ENCODE data around the gene SSUH2. TPM values are rescaled to one million over a fixed set of nuclear protein-coding genes. Genes with fewer than 3 reads are reported as not detected.

SSUH2 gene
- total RNA-seq, 1 donor from 2014 or later = 0.52 TPM

DNA sequence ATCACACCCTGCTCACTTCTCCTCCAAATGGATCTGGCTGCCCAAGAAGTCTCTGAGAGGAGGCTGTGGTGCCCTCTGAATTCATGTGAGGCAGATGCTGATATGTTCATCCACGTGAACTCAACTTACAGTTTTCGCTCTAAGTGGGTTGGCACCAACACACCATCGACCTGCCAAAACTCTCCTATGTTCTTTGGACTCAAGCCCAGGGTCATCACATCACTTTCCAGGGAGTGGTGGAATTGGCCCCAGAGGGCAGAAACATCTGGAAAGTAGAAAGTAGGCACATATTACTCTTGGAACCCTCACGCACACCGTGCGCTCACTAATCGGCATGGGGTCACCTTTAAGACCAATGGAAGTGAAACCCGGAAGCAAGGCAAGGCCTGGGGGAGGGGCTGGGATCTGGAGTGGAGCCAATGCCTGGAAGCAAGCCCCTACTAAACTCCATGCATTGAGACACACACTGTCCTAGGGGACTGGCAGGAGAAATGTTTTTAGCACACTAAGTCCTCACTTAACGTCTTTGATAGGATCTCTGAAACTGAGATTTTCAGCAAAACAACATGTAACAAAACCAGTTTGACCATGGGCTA, 41.4 kb downstream of the SSUH2 start:
- Histone ChIP-seq H3K9me3 (ENCODE audit: control insufficient read depth in 3 of 3, low read length in 3 of 3) (no peaks in the 10 kb centered on the region), H3K27ac (ENCODE audit: low read depth, low read length) (no peak overlapping the region), H3K4me3 (ENCODE audit: low read length in 3 of 3) (no peak overlapping the region), H3K4me1 (ENCODE audit: control insufficient read depth in 3 of 3, insufficient read depth in 3 of 3, low read length in 3 of 3) (peaks cover 34 to 43% (median 37%) of the 10 kb centered on the region in 3 donors), H3K9ac (ENCODE audit: low read depth in 1 of 3, low read length in 3 of 3) (no peak overlapping the region), H3K27me3 (ENCODE audit: control insufficient read depth in 3 of 3, insufficient read depth in 3 of 3, low read length in 3 of 3) (no peaks in the 10 kb centered on the region), H3K36me3 (ENCODE audit: control insufficient read depth in 3 of 3, insufficient read depth in 3 of 3, low read length in 3 of 3) (no peaks in the 10 kb centered on the region)

- no peaks in the 10 kb centered on the region for H3K36me3 ChIP-seq (ENCODE audit: control insufficient read depth in 3 of 3, insufficient read depth in 3 of 3, low read length in 3 of 3)
- no peaks in the 10 kb centered on the region for H3K9me3 ChIP-seq (ENCODE audit: control insufficient read depth in 3 of 3, low read length in 3 of 3)
- no peak overlapping the region for H3K4me3 ChIP-seq (ENCODE audit: low read length in 3 of 3)
- H3K27me3 ChIP-seq (ENCODE audit: control insufficient read depth in 3 of 3, insufficient read depth in 3 of 3, low read length in 3 of 3) = no peaks in the 10 kb centered on the region
- H3K4me1 ChIP-seq (ENCODE audit: control insufficient read depth in 3 of 3, insufficient read depth in 3 of 3, low read length in 3 of 3) = peaks cover 40 to 49% (median 44%) of the 10 kb centered on the region in 3 donors
- no peak overlapping the region for H3K27ac ChIP-seq (ENCODE audit: low read depth, low read length)
- H3K9ac ChIP-seq (ENCODE audit: low read depth in 1 of 3, low read length in 3 of 3) = no peak overlapping the region
Measured at GRCh38 chr3:8600457-8600856, 44.1 kb downstream of the SSUH2 start.

DNA sequence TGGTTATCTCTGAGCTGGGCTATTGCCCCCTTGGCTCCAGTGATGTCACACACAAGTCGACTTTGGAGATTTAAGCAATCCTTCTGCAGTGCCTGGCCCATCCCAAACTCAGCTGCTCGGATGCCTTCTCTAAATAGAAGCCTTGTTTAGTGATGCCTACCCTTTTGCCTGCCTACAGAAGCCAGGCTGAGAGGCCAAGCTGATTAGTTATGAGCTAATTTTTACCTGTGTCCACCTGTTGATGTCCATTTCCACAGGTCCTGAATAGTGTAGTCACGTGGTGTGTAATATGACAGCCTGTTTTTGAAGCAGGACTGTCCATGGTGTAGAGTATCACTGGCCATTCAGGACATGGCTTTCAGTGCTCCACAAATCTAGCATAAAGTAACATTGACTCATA, 45.5 kb downstream of the SSUH2 start:
- Histone ChIP-seq H3K36me3 (ENCODE audit: control insufficient read depth in 3 of 3, insufficient read depth in 3 of 3, low read length in 3 of 3) (no peaks in the 10 kb centered on the region), H3K9ac (ENCODE audit: low read depth in 1 of 3, low read length in 3 of 3) (peak overlapping the region in 1 of 3 donors; percentile 47), H3K27me3 (ENCODE audit: control insufficient read depth in 3 of 3, insufficient read depth in 3 of 3, low read length in 3 of 3) (no peaks in the 10 kb centered on the region), H3K4me3 (ENCODE audit: low read length in 3 of 3) (no peak overlapping the region), H3K9me3 (ENCODE audit: control insufficient read depth in 3 of 3, low read length in 3 of 3) (no peaks in the 10 kb centered on the region), H3K4me1 (ENCODE audit: control insufficient read depth in 3 of 3, insufficient read depth in 3 of 3, low read length in 3 of 3) (peaks cover 51 to 59% (median 55%) of the 10 kb centered on the region in 3 donors), H3K27ac (ENCODE audit: low read depth, low read length) (peak overlapping the region; percentile 82)

DNA sequence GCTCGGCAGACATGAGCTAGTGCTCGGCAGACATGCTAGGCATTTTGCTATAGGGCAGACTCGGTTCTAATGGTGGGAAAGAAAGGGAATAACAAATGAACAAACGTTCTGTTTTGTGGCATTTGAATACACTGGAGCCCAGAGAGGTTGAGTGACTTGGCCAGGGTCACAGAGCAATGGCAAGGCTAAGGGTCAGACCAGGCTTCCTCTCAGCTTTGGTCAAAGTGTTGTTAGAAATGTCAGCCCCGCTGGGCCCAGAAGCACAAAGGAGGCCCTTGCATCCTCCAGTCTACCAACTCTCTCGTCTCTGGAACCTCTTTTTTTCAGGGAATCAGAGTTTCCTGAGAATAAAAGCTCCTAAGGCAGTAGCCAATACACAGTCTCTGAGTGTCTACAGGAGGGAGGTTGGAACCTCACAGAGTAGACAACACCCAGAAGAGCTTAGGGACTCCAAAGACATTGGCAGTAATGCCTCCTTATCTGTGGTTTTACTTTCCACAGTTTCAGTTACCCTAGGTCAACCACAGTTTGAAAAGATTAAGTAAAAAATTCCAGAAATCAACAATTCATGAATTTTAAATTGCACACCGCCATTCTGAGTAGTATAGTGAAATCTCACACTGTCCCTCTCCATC, 47.3 kb downstream of the SSUH2 start:
- Histone ChIP-seq H3K27ac (ENCODE audit: low read depth, low read length) (peak overlapping the region; percentile 82), H3K9ac (ENCODE audit: low read depth in 1 of 3, low read length in 3 of 3) (peak overlapping the region; percentile 19 to 76 (median 66)), H3K27me3 (ENCODE audit: control insufficient read depth in 3 of 3, insufficient read depth in 3 of 3, low read length in 3 of 3) (no peaks in the 10 kb centered on the region), H3K9me3 (ENCODE audit: control insufficient read depth in 3 of 3, low read length in 3 of 3) (no peaks in the 10 kb centered on the region), H3K36me3 (ENCODE audit: control insufficient read depth in 3 of 3, insufficient read depth in 3 of 3, low read length in 3 of 3) (no peaks in the 10 kb centered on the region), H3K4me3 (ENCODE audit: low read length in 3 of 3) (peak overlapping the region; percentile 4 to 20 (median 9)), H3K4me1 (ENCODE audit: control insufficient read depth in 3 of 3, insufficient read depth in 3 of 3, low read length in 3 of 3) (peaks cover 61 to 65% (median 64%) of the 10 kb centered on the region in 3 donors)

GRCh38 chr3:8596321-8597218, 48.0 kb downstream of the SSUH2 start:
- Histone ChIP-seq H3K4me3 (ENCODE audit: low read length in 3 of 3) (peak overlapping the region; percentile 4 to 20 (median 9)), H3K9me3 (ENCODE audit: control insufficient read depth in 3 of 3, low read length in 3 of 3) (no peaks in the 10 kb centered on the region), H3K9ac (ENCODE audit: low read depth in 1 of 3, low read length in 3 of 3) (peak overlapping the region; percentile 19 to 76 (median 66)), H3K27me3 (ENCODE audit: control insufficient read depth in 3 of 3, insufficient read depth in 3 of 3, low read length in 3 of 3) (no peaks in the 10 kb centered on the region), H3K36me3 (ENCODE audit: control insufficient read depth in 3 of 3, insufficient read depth in 3 of 3, low read length in 3 of 3) (no peaks in the 10 kb centered on the region), H3K27ac (ENCODE audit: low read depth, low read length) (peak overlapping the region; percentile 82), H3K4me1 (ENCODE audit: control insufficient read depth in 3 of 3, insufficient read depth in 3 of 3, low read length in 3 of 3) (peaks cover 68 to 71% (median 71%) of the 10 kb centered on the region in 3 donors)

DNA sequence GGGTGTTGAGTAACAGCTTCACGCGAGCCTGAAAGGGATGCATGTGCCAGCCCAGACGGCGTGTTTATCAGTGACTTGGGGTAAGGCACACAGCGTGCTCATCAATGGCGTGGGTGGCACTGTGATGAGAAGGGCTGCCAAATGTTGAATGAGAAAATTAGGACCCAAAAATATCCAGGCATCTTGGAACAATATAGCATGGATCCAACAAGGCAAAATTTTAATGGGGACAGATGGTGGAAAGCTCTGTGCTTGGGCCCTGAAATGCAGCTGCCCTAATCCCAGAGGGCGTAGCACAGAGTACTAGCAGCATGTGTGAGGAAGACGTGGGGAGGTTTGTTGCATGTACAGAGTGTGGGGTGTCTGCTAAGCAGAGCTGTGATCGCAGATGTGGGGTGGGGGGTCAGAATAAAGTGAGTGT, 48.9 kb downstream of the SSUH2 start:
- H3K36me3 ChIP-seq (ENCODE audit: control insufficient read depth in 3 of 3, insufficient read depth in 3 of 3, low read length in 3 of 3) = no peaks in the 10 kb centered on the region
- peak overlapping the region in 2 of 3 donors; percentile 18 to 76 for H3K9ac ChIP-seq (ENCODE audit: low read depth in 1 of 3, low read length in 3 of 3)
- no peaks in the 10 kb centered on the region for H3K9me3 ChIP-seq (ENCODE audit: control insufficient read depth in 3 of 3, low read length in 3 of 3)
- no peak overlapping the region for H3K4me3 ChIP-seq (ENCODE audit: low read length in 3 of 3)
- peak overlapping the region; percentile 82 for H3K27ac ChIP-seq (ENCODE audit: low read depth, low read length)
- peaks cover 74 to 78% (median 75%) of the 10 kb centered on the region in 3 donors for H3K4me1 ChIP-seq (ENCODE audit: control insufficient read depth in 3 of 3, insufficient read depth in 3 of 3, low read length in 3 of 3)
- no peaks in the 10 kb centered on the region for H3K27me3 ChIP-seq (ENCODE audit: control insufficient read depth in 3 of 3, insufficient read depth in 3 of 3, low read length in 3 of 3)

GRCh38 chr3:8595252-8595651, 49.3 kb downstream of the SSUH2 start:
- Histone ChIP-seq H3K4me3 (ENCODE audit: low read length in 3 of 3) (peak overlapping the region in 1 of 3 donors; percentile 45), H3K9me3 (ENCODE audit: control insufficient read depth in 3 of 3, low read length in 3 of 3) (no peaks in the 10 kb centered on the region), H3K27me3 (ENCODE audit: control insufficient read depth in 3 of 3, insufficient read depth in 3 of 3, low read length in 3 of 3) (no peaks in the 10 kb centered on the region), H3K36me3 (ENCODE audit: control insufficient read depth in 3 of 3, insufficient read depth in 3 of 3, low read length in 3 of 3) (no peaks in the 10 kb centered on the region), H3K27ac (ENCODE audit: low read depth, low read length) (peak overlapping the region; percentile 82), H3K4me1 (ENCODE audit: control insufficient read depth in 3 of 3, insufficient read depth in 3 of 3, low read length in 3 of 3) (peaks cover 77 to 81% (median 79%) of the 10 kb centered on the region in 3 donors), H3K9ac (ENCODE audit: low read depth in 1 of 3, low read length in 3 of 3) (peak overlapping the region in 1 of 3 donors; percentile 76)

DNA sequence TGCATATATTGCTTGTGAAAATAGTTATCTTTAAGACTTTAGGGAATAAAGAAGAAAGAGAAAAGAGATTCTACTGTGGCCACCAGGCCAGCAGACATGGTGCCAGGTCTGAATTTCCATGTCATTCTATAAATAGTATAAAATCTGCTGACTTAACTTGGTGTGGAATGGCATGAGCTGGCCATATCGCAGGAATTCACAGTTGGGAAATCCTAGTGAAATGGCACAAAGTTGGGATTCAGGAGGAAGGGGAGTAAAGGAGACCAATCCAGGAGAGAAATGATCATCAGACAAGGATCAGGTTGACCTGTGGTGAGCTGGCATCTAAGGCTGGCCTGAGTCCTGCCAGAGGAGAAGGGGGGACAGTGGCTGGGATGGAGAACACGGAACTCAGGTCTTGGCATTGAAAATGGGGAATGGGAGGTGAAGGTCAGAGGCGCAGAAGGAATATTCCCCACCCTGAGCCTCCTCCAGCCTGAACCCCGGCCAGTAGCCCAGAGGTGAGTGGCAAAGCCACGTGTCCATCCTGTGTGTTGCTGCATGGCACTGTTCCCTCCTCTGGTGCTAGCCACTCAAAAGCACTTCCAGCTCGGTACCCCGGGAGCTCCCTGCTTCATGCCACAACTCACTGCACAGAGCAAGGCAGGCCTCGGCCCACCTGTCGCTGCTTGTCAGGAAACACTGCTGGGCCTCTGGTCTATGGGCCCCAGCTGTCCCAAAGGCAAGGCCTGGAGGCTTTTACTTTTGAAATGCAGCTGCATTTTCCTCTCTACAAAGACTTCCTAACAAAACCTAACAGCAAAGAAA, 51.4 kb downstream of the SSUH2 start:
- no peaks in the 10 kb centered on the region for H3K36me3 ChIP-seq (ENCODE audit: control insufficient read depth in 3 of 3, insufficient read depth in 3 of 3, low read length in 3 of 3)
- peak overlapping the region in 2 of 3 donors; percentile 23 to 30 for H3K4me3 ChIP-seq (ENCODE audit: low read length in 3 of 3)
- H3K27me3 ChIP-seq (ENCODE audit: control insufficient read depth in 3 of 3, insufficient read depth in 3 of 3, low read length in 3 of 3) = no peaks in the 10 kb centered on the region
- no peaks in the 10 kb centered on the region for H3K9me3 ChIP-seq (ENCODE audit: control insufficient read depth in 3 of 3, low read length in 3 of 3)
- peaks cover 73 to 77% (median 76%) of the 10 kb centered on the region in 3 donors for H3K4me1 ChIP-seq (ENCODE audit: control insufficient read depth in 3 of 3, insufficient read depth in 3 of 3, low read length in 3 of 3)
- H3K9ac ChIP-seq (ENCODE audit: low read depth in 1 of 3, low read length in 3 of 3) = peak overlapping the region; percentile 26 to 77 (median 63)
- H3K27ac ChIP-seq (ENCODE audit: low read depth, low read length) = peak overlapping the region; percentile 82

GRCh38 chr3:8589880-8590556, 54.6 kb downstream of the SSUH2 start:
- Histone ChIP-seq H3K27ac (ENCODE audit: low read depth, low read length) (peak overlapping the region; percentile 57), H3K4me1 (ENCODE audit: control insufficient read depth in 3 of 3, insufficient read depth in 3 of 3, low read length in 3 of 3) (peaks cover 44 to 46% (median 45%) of the 10 kb centered on the region in 3 donors), H3K9ac (ENCODE audit: low read depth in 1 of 3, low read length in 3 of 3) (peak overlapping the region in 2 of 3 donors; percentile 17 to 60), H3K4me3 (ENCODE audit: low read length in 3 of 3) (peak overlapping the region in 1 of 3 donors; percentile 11), H3K36me3 (ENCODE audit: control insufficient read depth in 3 of 3, insufficient read depth in 3 of 3, low read length in 3 of 3) (no peaks in the 10 kb centered on the region), H3K27me3 (ENCODE audit: control insufficient read depth in 3 of 3, insufficient read depth in 3 of 3, low read length in 3 of 3) (no peaks in the 10 kb centered on the region), H3K9me3 (ENCODE audit: control insufficient read depth in 3 of 3, low read length in 3 of 3) (no peaks in the 10 kb centered on the region)
